ENCODE measurements around the gene VILL.
A peak's percentile ranks its signal among the peaks of the same experiment; 100 is the strongest.

Gene VILL

DNA sequence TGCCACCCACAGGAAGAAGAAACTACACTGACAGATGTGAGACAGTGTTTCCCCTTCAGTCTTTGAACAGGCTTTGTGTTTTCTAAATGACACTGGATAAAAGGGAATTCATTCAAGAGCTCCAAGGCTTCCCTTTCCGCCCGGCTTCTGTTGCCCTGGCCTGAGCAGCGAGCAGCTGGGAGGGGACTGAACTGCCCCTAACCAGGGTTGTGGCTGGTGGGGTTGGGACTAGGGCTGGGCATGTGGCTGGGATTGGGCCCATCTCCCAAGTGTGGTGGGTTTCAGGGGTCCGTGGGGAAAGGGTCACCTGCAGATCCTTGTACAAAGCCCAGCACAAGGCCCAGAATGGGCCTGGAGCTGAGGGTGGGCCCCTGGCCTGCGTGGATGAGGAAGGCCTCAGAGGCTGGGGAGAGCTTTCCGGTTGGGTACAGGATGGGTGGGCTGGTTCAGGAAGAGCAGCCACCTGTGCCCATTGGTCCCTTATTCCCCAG is 10.4 kb downstream of the VILL start:
- no peak for DNase-seq (ENCODE audit: low spot score)

GRCh38 chr3:38001456-38002081 is 11.0 kb downstream of the VILL start:
- no peak for DNase-seq (ENCODE audit: low spot score)

DNA sequence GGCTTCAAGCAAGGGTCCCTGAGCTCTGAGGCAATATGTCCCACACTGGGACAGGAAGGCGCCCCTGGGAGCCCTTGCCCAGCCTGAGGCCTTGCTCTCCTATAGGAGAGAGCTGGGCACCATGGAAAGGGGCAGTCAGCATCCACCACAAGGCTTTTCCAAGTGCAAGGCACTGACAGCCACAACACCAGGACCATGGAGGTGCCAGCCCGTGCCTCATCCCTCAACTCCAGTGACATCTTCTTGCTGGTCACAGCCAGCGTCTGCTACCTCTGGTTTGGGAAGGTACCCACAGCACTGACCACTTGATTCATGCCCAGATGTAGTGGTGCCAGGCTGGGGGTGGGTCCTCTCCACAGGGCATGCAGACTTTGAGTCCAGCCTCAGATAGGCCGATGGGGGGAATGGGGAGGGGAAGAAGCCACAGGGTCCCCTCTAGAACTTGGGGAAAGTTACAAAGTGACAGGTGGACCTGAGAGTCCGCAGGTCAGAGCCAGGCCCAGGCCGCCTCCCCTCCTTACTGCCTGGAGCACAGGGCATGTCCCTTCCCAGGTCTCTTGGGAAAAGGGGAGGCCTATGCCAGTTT is 11.8 kb downstream of the VILL start:
- DNase-seq (ENCODE audit: low spot score) = no peak

DNA sequence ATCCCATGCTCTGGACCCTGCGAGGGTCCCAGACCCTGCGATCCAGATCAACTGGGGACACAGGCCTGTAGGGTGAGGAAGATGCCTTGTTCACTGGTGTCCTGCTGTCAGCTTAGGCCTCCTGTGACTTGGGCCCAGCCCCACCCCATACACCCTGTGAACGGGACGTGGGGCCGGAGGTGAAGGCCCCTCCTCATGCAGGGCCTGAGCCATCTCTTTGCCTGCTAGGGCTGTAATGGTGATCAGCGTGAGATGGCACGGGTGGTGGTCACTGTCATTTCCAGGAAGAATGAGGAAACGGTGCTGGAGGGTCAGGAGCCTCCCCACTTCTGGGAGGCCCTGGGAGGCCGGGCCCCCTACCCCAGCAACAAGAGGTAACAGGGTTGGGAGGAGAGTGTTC is 12.4 kb downstream of the VILL start:
- DNase-seq (ENCODE audit: low spot score) = no peak

DNA sequence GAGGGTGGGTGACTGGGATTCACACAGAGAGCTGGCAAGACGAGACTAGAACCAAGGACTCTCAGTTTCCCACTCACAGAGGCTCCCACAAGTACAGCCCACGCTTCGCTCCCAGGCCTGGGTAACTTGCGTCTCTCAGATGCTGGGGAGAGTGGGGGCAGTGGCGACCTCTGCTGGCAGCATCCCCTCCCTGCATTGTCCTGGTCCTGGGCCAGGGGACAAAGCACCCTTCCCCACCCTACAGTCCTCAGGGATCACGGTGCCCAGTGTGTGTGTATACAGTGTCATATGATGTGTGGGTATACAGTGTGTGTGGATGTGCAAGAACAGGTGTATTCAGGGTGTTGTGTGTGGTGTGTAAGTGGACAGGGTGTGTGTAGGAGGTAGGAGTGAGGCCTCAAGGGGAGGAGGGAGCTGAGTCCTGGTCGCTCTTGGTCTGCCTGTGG is 12.8 kb downstream of the VILL start:
- DNase-seq (ENCODE audit: low spot score) = peak; percentile 71

- DNase-seq (ENCODE audit: low spot score) = no peak
Measured at GRCh38 chr3:38003817-38004414, 13.3 kb downstream of the VILL start.

DNA sequence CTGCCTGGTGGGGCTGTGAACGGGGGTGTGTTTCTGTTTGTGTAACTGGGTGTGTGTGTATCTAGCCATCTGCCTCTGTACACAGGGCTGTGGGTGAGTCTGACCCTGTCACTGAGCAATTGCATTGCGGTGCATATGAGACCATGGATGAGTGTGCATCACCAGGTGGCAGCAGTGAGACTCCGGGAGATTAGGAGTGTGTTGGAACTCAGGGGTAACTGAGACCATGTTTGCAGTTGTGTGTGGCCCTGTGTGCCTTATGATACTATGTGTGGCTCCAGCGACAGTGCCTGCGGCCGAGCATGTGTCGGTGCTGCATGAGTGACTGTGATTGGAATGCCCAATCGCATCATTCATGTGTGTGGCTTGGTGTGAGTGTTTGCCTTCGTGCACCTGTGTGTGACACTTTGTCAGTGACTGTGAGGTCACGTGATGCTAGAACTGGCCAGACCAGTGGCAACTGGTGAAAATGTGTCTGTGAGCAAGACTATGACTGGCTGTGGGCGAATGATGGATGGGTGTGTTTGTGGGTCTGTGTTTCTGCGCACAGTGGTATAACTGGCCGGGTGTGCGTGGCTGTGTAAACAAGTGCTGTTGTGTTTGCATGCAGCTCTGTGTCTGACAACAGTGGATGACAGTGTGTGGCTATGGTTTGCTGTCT is 14.0 kb downstream of the VILL start:
- peak; percentile 77 for DNase-seq (ENCODE audit: low spot score)

DNA sequence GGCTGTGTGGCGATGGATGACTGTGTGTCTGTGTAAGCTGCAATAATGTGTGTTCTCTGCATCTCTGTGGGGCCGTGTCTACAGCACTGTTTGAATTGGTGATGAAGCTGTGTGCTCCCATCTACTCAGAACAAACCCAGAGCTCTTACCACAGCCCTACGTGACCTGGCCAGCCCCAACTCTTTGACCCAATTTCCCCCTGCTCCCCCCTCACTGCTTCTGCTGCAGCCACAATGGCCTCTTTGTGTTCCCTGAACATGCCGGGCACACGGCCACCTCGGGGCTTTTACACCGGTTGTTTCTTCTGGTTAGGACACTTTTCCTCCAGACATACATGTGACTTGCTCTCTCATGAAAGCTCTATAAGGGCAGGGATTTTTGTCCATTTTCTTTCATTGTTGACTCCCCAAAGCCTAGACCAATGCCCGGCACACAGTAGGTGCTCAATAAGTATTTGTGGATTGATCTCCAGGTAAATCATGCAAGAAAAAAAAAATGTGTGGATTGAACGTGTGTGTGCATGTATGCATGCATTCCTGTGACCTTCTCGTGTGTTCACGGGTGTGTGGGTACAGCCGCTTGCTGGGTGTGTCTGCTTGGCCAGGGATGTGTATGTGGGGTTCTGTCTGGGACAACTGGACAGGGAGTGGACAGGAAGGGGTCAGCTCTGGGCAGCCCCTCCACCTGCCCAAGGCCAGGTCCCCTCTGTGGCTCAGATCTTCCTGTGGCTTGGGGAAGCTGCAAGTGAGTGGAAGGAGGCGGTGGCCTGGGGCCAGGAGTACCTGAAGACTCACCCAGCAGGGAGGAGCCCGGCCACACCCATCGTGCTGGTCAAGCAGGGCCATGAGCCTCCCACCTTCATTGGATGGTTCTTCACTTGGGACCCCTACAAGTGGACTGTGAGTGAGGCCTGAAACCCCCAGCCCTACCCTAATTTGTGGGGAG is 14.8 kb downstream of the VILL start:
- DNase-seq (ENCODE audit: low spot score) = no peak

GRCh38 chr3:38006031-38006430 is 15.4 kb downstream of the VILL start:
- no peak for DNase-seq (ENCODE audit: low spot score)

DNA sequence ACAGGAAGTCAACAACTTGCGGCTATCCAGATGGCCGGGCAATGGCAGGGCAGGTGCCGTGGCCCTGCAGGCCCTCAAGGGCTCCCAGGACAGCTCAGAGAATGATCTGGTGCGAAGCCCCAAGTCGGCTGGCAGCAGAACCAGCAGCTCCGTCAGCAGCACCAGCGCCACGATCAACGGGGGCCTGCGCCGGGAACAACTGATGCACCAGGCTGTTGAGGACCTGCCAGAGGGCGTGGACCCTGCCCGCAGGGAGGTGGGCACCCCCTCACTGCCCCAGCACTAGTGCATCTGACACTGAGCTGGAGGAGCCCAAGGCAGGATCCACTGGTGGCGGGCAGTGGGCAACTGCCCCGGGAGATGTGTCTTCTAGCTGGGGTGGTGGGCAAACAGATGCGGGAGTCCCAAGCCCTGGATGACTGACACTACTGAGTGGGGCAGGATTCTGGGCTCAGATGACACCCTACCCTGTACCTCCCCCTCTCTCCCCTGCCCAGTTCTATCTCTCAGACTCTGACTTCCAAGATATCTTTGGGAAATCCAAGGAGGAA is 15.9 kb downstream of the VILL start:
- no peak for DNase-seq (ENCODE audit: low spot score)

- DNase-seq (ENCODE audit: low spot score) = no peak
Measured at GRCh38 chr3:38007754-38008090, 17.1 kb downstream of the VILL start.

DNA sequence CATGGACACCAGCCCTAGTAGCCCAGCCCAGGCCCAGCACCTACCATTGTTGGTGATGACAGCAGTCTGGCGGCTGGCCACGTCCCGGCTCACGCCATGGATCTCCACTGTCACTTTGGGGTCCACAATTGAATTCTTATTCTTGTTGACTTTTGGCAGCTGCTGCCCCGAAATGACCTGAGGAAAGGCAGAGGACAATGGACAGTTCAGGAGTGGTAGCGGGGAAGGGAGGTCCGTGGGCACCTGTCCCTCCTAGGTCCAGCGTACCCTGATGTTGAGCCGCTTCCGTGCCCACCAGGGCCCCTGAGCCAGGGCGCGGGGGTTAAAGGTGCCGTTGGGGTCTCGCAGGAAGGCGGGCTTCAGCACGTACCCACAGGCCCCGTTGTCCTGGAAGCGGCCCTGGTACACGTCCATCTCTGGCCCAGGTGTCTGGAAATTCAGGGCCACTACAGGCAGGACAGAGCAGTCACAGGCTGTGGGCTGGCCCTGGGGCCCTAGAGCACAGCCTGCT is 17.7 kb downstream of the VILL start:
- no peak for DNase-seq (ENCODE audit: low spot score)

GRCh38 chr3:38008971-38009580 is 18.5 kb downstream of the VILL start:
- no peak for DNase-seq (ENCODE audit: low spot score)

- DNase-seq (ENCODE audit: low spot score) = no peak
Measured at GRCh38 chr3:38009807-38010591, 19.4 kb downstream of the VILL start.

DNA sequence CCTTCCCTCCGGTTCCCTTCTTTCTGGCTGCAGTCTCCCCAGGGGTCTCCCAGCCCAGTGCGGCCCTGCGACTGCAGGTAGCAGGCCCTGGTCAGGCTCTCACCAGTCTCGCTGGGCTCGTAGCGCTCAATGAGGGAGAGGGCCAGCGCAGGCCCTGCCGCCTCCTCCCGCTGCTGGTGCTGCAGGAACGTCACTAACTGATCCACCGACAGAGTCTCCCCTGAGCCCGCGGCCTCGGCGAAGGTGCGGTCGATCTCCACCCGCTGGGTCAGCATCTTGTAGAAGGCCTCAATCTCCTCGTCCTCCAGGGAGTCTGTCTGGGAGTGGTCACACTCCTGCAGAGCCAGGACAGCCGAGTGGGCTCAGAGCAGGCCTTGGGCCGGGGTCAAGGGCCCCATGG is 20.5 kb downstream of the VILL start:
- DNase-seq (ENCODE audit: low spot score) = no peak

DNA sequence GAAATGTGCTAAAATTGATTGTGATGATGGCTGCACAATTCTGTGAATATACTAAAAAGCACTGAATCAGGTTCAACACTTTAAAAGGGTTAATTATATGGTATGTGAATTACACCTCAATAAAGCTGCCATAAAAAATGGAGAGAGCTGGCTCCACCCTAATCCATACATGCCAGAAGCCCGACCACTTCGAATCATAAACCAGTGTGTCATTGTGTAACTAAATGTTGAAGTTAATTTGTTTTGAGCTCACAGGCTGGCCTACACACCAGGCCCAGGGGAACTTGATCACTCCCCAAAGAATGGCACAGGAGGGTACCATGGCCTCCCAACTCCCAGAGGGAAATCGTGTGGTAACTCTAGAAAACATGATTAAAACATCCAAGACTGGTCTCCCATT is 24.9 kb downstream of the VILL start:
- DNase-seq (ENCODE audit: low spot score) = no peak

GRCh38 chr3:38015984-38016383 is 25.4 kb downstream of the VILL start:
- DNase-seq (ENCODE audit: low spot score) = no peak

GRCh38 chr3:38016410-38016809 is 25.8 kb downstream of the VILL start:
- DNase-seq (ENCODE audit: low spot score) = no peak

DNA sequence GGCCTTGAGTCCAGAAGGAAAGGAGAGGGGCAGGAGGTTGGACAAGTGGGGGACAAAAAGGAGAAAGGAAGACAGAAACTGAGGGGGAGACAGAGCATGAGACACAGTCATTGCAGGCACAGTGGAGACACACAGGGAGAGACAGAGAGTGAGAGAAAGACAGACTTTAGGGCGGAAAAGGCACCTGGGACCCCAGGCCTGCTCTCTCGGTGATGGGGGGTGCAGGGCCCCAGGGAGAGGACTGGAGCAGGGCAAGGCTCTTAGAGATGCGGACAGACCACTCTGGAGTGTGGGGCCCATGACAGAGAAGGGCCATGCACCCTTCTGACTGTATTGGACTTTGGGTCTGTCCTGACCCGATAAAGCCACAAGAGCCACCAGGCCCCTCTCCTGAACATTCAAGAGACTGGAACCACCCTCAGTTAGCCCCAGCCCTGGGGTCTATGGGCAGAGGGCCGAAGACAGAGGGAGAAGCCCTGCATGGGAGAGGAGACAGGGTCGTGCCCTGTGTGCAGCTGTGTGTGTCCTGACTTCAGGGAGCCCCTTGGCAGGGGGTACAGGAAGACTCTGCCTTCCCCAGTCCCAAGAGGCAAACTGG is 26.4 kb downstream of the VILL start:
- DNase-seq (ENCODE audit: low spot score) = no peak
